Endothelial cell of umbilical vein (primary cell): Measurements from ENCODE around the gene PTGER3. TPM values are rescaled to one million over a fixed set of nuclear protein-coding genes. Genes with fewer than 3 reads are reported as not detected.

Source experiments
- BruUV-seq: library from RNA; stranded (reverse); fragments of 400-500 nt; replicated peaks from 2 replicates; lab custom pipeline; 2021; lab: Mats Ljungman, UMichigan
- CTCF ChIA-PET: fragments of 300-600, 350-600 bp; sonication (Branson Sonifier 250); formaldehyde crosslinking; loops from one replicate; lab custom pipeline; 2021; ENCODE audit warnings: antibody characterized with exemption, inconsistent platforms; lab: Charles Lee
- POLR2A ChIA-PET: fragments of 300-600, 350-600 bp; sonication (Branson Sonifier 250); formaldehyde crosslinking; loops from one replicate; lab custom pipeline; 2021; ENCODE audit warnings: antibody characterized with exemption, inconsistent platforms; lab: Charles Lee
- DNase-seq: peaks from one replicate; pipeline ENCODE4 v3.0.0-alpha.2; 2011; ENCODE audit warnings: low read depth, low spot score
- FAIRE-seq: peaks from 2 replicates; lab custom pipeline; 2011; peaks lifted over from hg19 to GRCh38; lab: Jason Lieb, UNC
- H2AFZ ChIP-seq: 2 replicates; pipeline ENCODE4 v1.6.0; 2012; ENCODE audit warnings: low read depth, low read length, control low read depth, inconsistent platforms
- H3K27ac ChIP-seq: 2 replicates; pipeline ENCODE4 v1.5.1; 2011; ENCODE audit warnings: low read depth, mild to moderate bottlenecking, control low read depth, low read length, moderate library complexity; ENCODE audit not compliant: insufficient read depth
- H3K27me3 ChIP-seq, 2 experiments: 2 replicates each; pipeline versions ENCODE4 v1.6.0 to v1.6.1; 2011; ENCODE audit warnings: low read length in 2 of 2, mixed read lengths in 1 of 2; ENCODE audit not compliant: control insufficient read depth in 2 of 2, insufficient read depth in 2 of 2
- H3K36me3 ChIP-seq, 2 experiments: 2 replicates in 1 of 2; 3 replicates in 1 of 2; pipeline ENCODE4 v1.5.1; 2011; ENCODE audit warnings: low read length in 2 of 2, mild to moderate bottlenecking in 1 of 2, moderate library complexity in 1 of 2; ENCODE audit not compliant: control insufficient read depth in 2 of 2, insufficient read depth in 2 of 2; ENCODE audit errors: extremely low read depth in 1 of 2
- H3K4me1 ChIP-seq: 3 replicates; pipeline ENCODE4 v1.5.1; 2011; ENCODE audit warnings: mild to moderate bottlenecking, low read length; ENCODE audit not compliant: control insufficient read depth, insufficient read depth; ENCODE audit errors: extremely low read depth
- H3K4me2 ChIP-seq: 2 replicates; pipeline ENCODE4 v1.6.1; 2011; ENCODE audit warnings: low read length, control low read depth, mixed read lengths; ENCODE audit not compliant: insufficient read depth
- H3K4me3 ChIP-seq, 3 experiments: fragments of 200-600 bp in 1 of 3; sonication (generic), shearing (Covaris generic) in 1 of 3; replicated peaks in 1 of 3; 2 replicates each; pipeline ENCODE4 v1.5.1; 2011 to 2016; ENCODE audit warnings: control low read depth in 3 of 3, low read length in 3 of 3, mild to moderate bottlenecking in 2 of 3, inconsistent platforms in 1 of 3, low read depth in 1 of 3, moderate library complexity in 1 of 3; ENCODE audit not compliant: insufficient read depth in 1 of 3
- H3K79me2 ChIP-seq: 2 replicates; pipeline ENCODE4 v1.6.0; 2012; ENCODE audit warnings: low read length, inconsistent platforms; ENCODE audit not compliant: control insufficient read depth, insufficient read depth
- H3K9ac ChIP-seq: replicated peaks from 2 replicates; pipeline ENCODE3; 2011; ENCODE audit warnings: low read length, control low read depth; ENCODE audit not compliant: insufficient read depth; ENCODE audit errors: extremely low read depth
- H3K9me1 ChIP-seq: replicated peaks from 3 replicates; pipeline ENCODE4 v1.6.0; 2011; ENCODE audit warnings: mild to moderate bottlenecking, low read length; ENCODE audit not compliant: control insufficient read depth, insufficient read depth; ENCODE audit errors: extremely low read depth
- H3K9me3 ChIP-seq: replicated peaks from 2 replicates; pipeline ENCODE4 v1.5.1; 2012; ENCODE audit warnings: low read length, inconsistent platforms; ENCODE audit not compliant: control insufficient read depth, insufficient read depth
- H4K20me1 ChIP-seq: replicated peaks from 2 replicates; pipeline ENCODE3; 2011; ENCODE audit warnings: mild to moderate bottlenecking, low read length; ENCODE audit not compliant: control insufficient read depth, insufficient read depth; ENCODE audit errors: extremely low read depth
- EZH2 ChIP-seq: IDR thresholded peaks from 2 replicates; pipeline ENCODE4 v1.6.1; 2012; ENCODE audit warnings: borderline replicate concordance, low read depth, mild to moderate bottlenecking, moderate library complexity, low read length, inconsistent platforms; ENCODE audit not compliant: severe bottlenecking
- FOS ChIP-seq: IDR thresholded peaks from 2 replicates; pipeline ENCODE4 v1.6.1; 2011; ENCODE audit warnings: mild to moderate bottlenecking, low read length, moderate library complexity, borderline replicate concordance; ENCODE audit not compliant: insufficient read depth
- JUN ChIP-seq: IDR thresholded peaks from 2 replicates; pipeline ENCODE4 v1.6.1; 2011; ENCODE audit warnings: borderline replicate concordance, low read depth; ENCODE audit not compliant: insufficient read length, insufficient read depth
- POLR2AphosphoS5 ChIP-seq: IDR thresholded peaks from 2 replicates; pipeline ENCODE4 v1.6.1; 2012; ENCODE audit warnings: low read depth, mild to moderate bottlenecking, control low read depth, low read length, moderate library complexity; ENCODE audit not compliant: insufficient read depth
- dilution Hi-C: fragments of 300-500 bp; cut with MboI; formaldehyde crosslinking; loops from one replicate; pipeline ENCODE4 v1.15.0; 2019; ENCODE audit warnings: low sequenced_read_pairs; ENCODE audit not compliant: extremely low pct_ligation_motif_present
- intact Hi-C: fragments of 100-400 bp; cut with micrococcal nuclease; formaldehyde crosslinking; loops from one replicate; pipeline ENCODE4 v1.10.0; 2022
- polyA plus RNA-seq, 4 experiments: library from polyadenylated mRNA; depleted of rRNA in 3 of 4; stranded (reverse) in 3 of 4; unstranded in 1 of 4; fragments of >200 nt; gene quantifications; 2 replicates each; pipeline versions ENCODE4 v1.2.1 to v1.2.3, GENCODE V29; 2011 to 2012; ENCODE audit warnings: missing spikeins in 1 of 4
- total RNA-seq: library from RNA; stranded (reverse); gene quantifications from 2 replicates; pipeline ENCODE4 v1.2.3, GENCODE V29; 2021
- TF ChIP-seq, protein P1 (sequence below): IDR thresholded peaks from 2 replicates; pipeline ENCODE4 v1.6.1; 2011; ENCODE audit not compliant: insufficient read depth, insufficient read length

The PTGER3 gene
- total and polyA plus RNA-seq, 2 donors (not counting 3 experiments of a cell fraction or from before 2014, with no cell fraction given) = 0.01 TPM; not detected in 1

- dilution Hi-C loops (no loop called here), intact Hi-C loops (no loop called here)
- Histone ChIP-seq H2AFZ (no peak overlapping the region), H3K79me2 (no peaks in the 10 kb centered on the region), H3K9me3 (no peaks in the 10 kb centered on the region), H3K36me3 (no peaks in the 10 kb centered on the region), H3K4me1 (no peaks in the 10 kb centered on the region), H3K9me1 (no peaks in the 10 kb centered on the region), H4K20me1 (no peaks in the 10 kb centered on the region), H3K4me2 (no peak overlapping the region), H3K9ac (no peak overlapping the region), H3K27ac (no peak overlapping the region), H3K27me3 (no peaks in the 10 kb centered on the region), H3K4me3 (no peak overlapping the region)
- POLR2A ChIA-PET = no interaction called here
- BruUV-seq = no TSS peak
- no peak for TF ChIP-seq POLR2AphosphoS5
- no peak for TF ChIP-seq FOS
- TF ChIP-seq EZH2 = no peak
- TF ChIP-seq JUN = no peak
- TF ChIP-seq, protein P1, sequence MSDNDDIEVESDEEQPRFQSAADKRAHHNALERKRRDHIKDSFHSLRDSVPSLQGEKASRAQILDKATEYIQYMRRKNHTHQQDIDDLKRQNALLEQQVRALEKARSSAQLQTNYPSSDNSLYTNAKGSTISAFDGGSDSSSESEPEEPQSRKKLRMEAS = no peak
- CTCF ChIA-PET = no interaction called here
- no peak for FAIRE-seq
- DNase-seq = no peak
These were observed 99.1 kb downstream of the PTGER3 start for GRCh38 chr1:70948396-70949017.

GRCh38 chr1:70947835-70948234, 99.8 kb downstream of the PTGER3 start:
- Histone ChIP-seq H3K4me2 (no peak overlapping the region), H3K9ac (no peak overlapping the region), H3K4me1 (no peaks in the 10 kb centered on the region), H3K4me3 (no peak overlapping the region), H3K9me3 (no peaks in the 10 kb centered on the region), H2AFZ (no peak overlapping the region), H3K79me2 (no peaks in the 10 kb centered on the region), H3K27ac (no peak overlapping the region), H4K20me1 (no peaks in the 10 kb centered on the region), H3K9me1 (no peaks in the 10 kb centered on the region), H3K27me3 (no peaks in the 10 kb centered on the region), H3K36me3 (no peaks in the 10 kb centered on the region)
- no TSS peak for BruUV-seq
- intact Hi-C loops (no loop called here), dilution Hi-C loops (no loop called here)
- POLR2A ChIA-PET = no interaction called here
- CTCF ChIA-PET = no interaction called here
- no peak for DNase-seq
- no peak for TF ChIP-seq EZH2
- no peak for TF ChIP-seq FOS
- TF ChIP-seq, protein P1 = no peak
- no peak for TF ChIP-seq JUN
- no peak for FAIRE-seq
